Measurements from ENCODE around the gene TOM1L2.

The TOM1L2 gene

GRCh38 chr17:17994271-17995069, 22.3 kb upstream of the TOM1L2 start:
- DNase-seq = peak in 1 of 4 experiments; percentile 6

GRCh38 chr17:17993852-17994251, 21.7 kb upstream of the TOM1L2 start:
- DNase-seq = no peak

GRCh38 chr17:17993366-17993765, 21.2 kb upstream of the TOM1L2 start:
- DNase-seq = no peak

- no peak for DNase-seq
Observed at GRCh38 chr17:17990282-17990681, 18.1 kb upstream of the TOM1L2 start.

- DNase-seq = no peak
Observed at GRCh38 chr17:17989618-17990017, 17.4 kb upstream of the TOM1L2 start.

- no peak for DNase-seq
Observed at GRCh38 chr17:17989081-17989480, 16.9 kb upstream of the TOM1L2 start.

- DNase-seq = no peak
Observed at GRCh38 chr17:17988427-17988945, 16.3 kb upstream of the TOM1L2 start.

- DNase-seq = no peak
Observed at GRCh38 chr17:17987901-17988300, 15.7 kb upstream of the TOM1L2 start.

GRCh38 chr17:17987187-17987896, 15.1 kb upstream of the TOM1L2 start:
- DNase-seq = no peak

- no peak for DNase-seq
Observed at GRCh38 chr17:17985555-17985954, 13.4 kb upstream of the TOM1L2 start.

- DNase-seq = no peak
Observed at GRCh38 chr17:17985153-17985552, 13.0 kb upstream of the TOM1L2 start.

GRCh38 chr17:17983776-17984175, 11.6 kb upstream of the TOM1L2 start:
- DNase-seq = no peak

- DNase-seq = no peak
Observed at GRCh38 chr17:17983376-17983775, 11.2 kb upstream of the TOM1L2 start.

- no peak for DNase-seq
Observed at GRCh38 chr17:17982801-17983200, 10.6 kb upstream of the TOM1L2 start.

GRCh38 chr17:17981330-17981729, 9.1 kb upstream of the TOM1L2 start:
- no peak for DNase-seq

GRCh38 chr17:17979778-17980177, 7.6 kb upstream of the TOM1L2 start:
- DNase-seq = no peak

GRCh38 chr17:17978481-17979424, 6.6 kb upstream of the TOM1L2 start:
- DNase-seq = no peak

GRCh38 chr17:17976931-17977570, 4.9 kb upstream of the TOM1L2 start:
- DNase-seq = no peak

- DNase-seq = no peak
Observed at GRCh38 chr17:17975436-17975835, 3.2 kb upstream of the TOM1L2 start.

GRCh38 chr17:17972952-17973254, 703 bp upstream of the TOM1L2 start:
- no peak for DNase-seq

- peak in 3 of 4 experiments; percentile 22 to 39 (median 33) for DNase-seq
Observed at GRCh38 chr17:17971431-17972125, 622 bp downstream of the TOM1L2 start.

Data from activated naive CD4-positive, alpha-beta T cell (primary cell).